A549 (cell line): ENCODE data around the gene TMIGD1. TPM values are rescaled to one million over a fixed set of nuclear protein-coding genes. Genes with fewer than 3 reads are reported as not detected.

Experiments used
- ATAC-seq, 2 experiments: fragments of 200-7000 bp in 1 of 2; fragments of >200 bp in 1 of 2; cut with Nextera tagmentation in 1 of 2; cut with Tn5 transposase in 1 of 2; 3 replicates each; pipeline versions ENCODE4 v1.8.0 to v1.9.1; 2018 to 2020; ENCODE audit warnings: mild to moderate bottlenecking in 1 of 2, moderate library complexity in 1 of 2
- CTCF ChIA-PET: fragments of 300-600 bp; sonication (Branson Sonifier 250); formaldehyde crosslinking; extraction: SDS; loops from one replicate; lab custom pipeline; 2021; ENCODE audit warnings: antibody characterized with exemption, inconsistent platforms; lab: Yijun Ruan, JAX
- POLR2A ChIA-PET: fragments of 350-600 bp; formaldehyde crosslinking; extraction: SDS; loops from one replicate; lab custom pipeline; 2021; ENCODE audit warnings: antibody characterized with exemption, inconsistent platforms; lab: Yijun Ruan, JAX
- DNase-seq, 2 experiments: peaks; one replicate each; pipeline versions ENCODE4 v3.0.0 to v3.0.0-alpha.2; 2011 to 2016; ENCODE audit warnings: low read depth in 1 of 2, low spot score in 1 of 2
- FAIRE-seq: peaks from 2 replicates; lab custom pipeline; 2011; peaks lifted over from hg19 to GRCh38; lab: Jason Lieb, UNC
- H3K27ac ChIP-seq, 2 experiments: fragments of >200 bp; sonication (Bioruptor Twin); formaldehyde crosslinking; 3 replicates each; pipeline ENCODE4 v1.5.1; 2016 to 2017
- H3K4me1 ChIP-seq: fragments of >200 bp; sonication (Bioruptor Twin); formaldehyde crosslinking; 3 replicates; pipeline ENCODE4 v1.6.1; 2016
- H3K4me2 ChIP-seq: fragments of >200 bp; sonication (Bioruptor Twin); formaldehyde crosslinking; 3 replicates; pipeline ENCODE4 v1.6.1; 2016
- H3K4me3 ChIP-seq: fragments of >200 bp; sonication (Bioruptor Twin); formaldehyde crosslinking; 3 replicates; pipeline ENCODE4 v1.5.1; 2016
- H3K9me3 ChIP-seq: fragments of >200 bp; sonication (Bioruptor Twin); formaldehyde crosslinking; 3 replicates; pipeline ENCODE4 v1.6.1; 2016
- ATOH8 ChIP-seq: fragments of 250-450 bp; sonication (Bioruptor Pico); IDR thresholded peaks from 2 replicates; pipeline ENCODE4 v1.5.0; 2020; ENCODE audit warnings: low read depth, mild to moderate bottlenecking, moderate library complexity
- BCL3 ChIP-seq: fragments of >200 bp; sonication (Bioruptor Twin); formaldehyde crosslinking; IDR thresholded peaks from 3 replicates; pipeline ENCODE4 v1.6.1; 2016
- BHLHE40 ChIP-seq: IDR thresholded peaks from 2 replicates; pipeline ENCODE4 v1.6.1; 2012; ENCODE audit warnings: low read depth, low read length, inconsistent platforms
- CBX2 ChIP-seq: fragments of 200-600 bp; sonication (generic); IDR thresholded peaks from 2 replicates; pipeline ENCODE4 v1.6.1; 2016; ENCODE audit warnings: low read depth, mild to moderate bottlenecking, borderline replicate concordance
- CEBPB ChIP-seq, 2 experiments: fragments of >200 bp in 1 of 2; sonication (Bioruptor Twin) in 1 of 2; formaldehyde crosslinking in 1 of 2; IDR thresholded peaks; 2 replicates each; pipeline ENCODE4 v1.6.1; 2012 to 2016
- E2F6 ChIP-seq: IDR thresholded peaks from 2 replicates; pipeline ENCODE4 v1.6.1; 2012; ENCODE audit warnings: low read depth, borderline replicate concordance
- ELK1 ChIP-seq: fragments of 150-350 bp; IDR thresholded peaks from 2 replicates; pipeline ENCODE4 v1.6.1; 2014; ENCODE audit warnings: low read depth, mild to moderate bottlenecking, low read length
- HEYL ChIP-seq: fragments of 250-450 bp; sonication (Bioruptor Pico); IDR thresholded peaks from 2 replicates; pipeline ENCODE4 v1.8.0; 2021; ENCODE audit warnings: mild to moderate bottlenecking, moderate library complexity
- HMGXB4 ChIP-seq: fragments of 250-450 bp; sonication (Bioruptor Pico); IDR thresholded peaks from 2 replicates; pipeline ENCODE4 v1.5.0; 2021; ENCODE audit warnings: mild to moderate bottlenecking, moderate library complexity, borderline replicate concordance
- HOXA7 ChIP-seq: fragments of 250-450 bp; sonication (Bioruptor Pico); IDR thresholded peaks from 2 replicates; pipeline ENCODE4 v1.5.0; 2020; ENCODE audit warnings: mild to moderate bottlenecking, moderate library complexity
- HOXB5 ChIP-seq: fragments of 250-450 bp; sonication (Bioruptor Pico); IDR thresholded peaks from 2 replicates; pipeline ENCODE4 v1.5.0; 2020; ENCODE audit warnings: mild to moderate bottlenecking, moderate library complexity
- MAFK ChIP-seq: fragments of 450-650 bp; IDR thresholded peaks from 2 replicates; pipeline ENCODE4 v1.6.1; 2014; ENCODE audit not compliant: partially characterized antibody
- MYC ChIP-seq: IDR thresholded peaks from 2 replicates; pipeline ENCODE4 v1.6.1; 2012; ENCODE audit warnings: mild to moderate bottlenecking, inconsistent platforms, low read length, improper control_type of control experiment, borderline replicate concordance
- RAD21 ChIP-seq, 2 experiments: fragments of >200 bp in 1 of 2; sonication (Bioruptor Twin) in 1 of 2; formaldehyde crosslinking in 1 of 2; IDR thresholded peaks in 1 of 2; conservative IDR thresholded peaks in 1 of 2; 2 replicates in 1 of 2; 3 replicates in 1 of 2; pipeline ENCODE4 v1.6.1; 2012 to 2018; ENCODE audit warnings: inconsistent platforms in 1 of 2
- REST ChIP-seq: fragments of 200-600 bp; sonication (generic); IDR thresholded peaks from 2 replicates; pipeline ENCODE4 v1.6.1; 2016; ENCODE audit warnings: antibody characterized with exemption, mild to moderate bottlenecking, moderate library complexity
- RFX5 ChIP-seq: fragments of 450-650 bp; IDR thresholded peaks from 2 replicates; pipeline ENCODE4 v1.7.1; 2014; ENCODE audit warnings: antibody characterized with exemption, mild to moderate bottlenecking, moderate library complexity
- RNF2 ChIP-seq: fragments of 200-600 bp; sonication (generic); IDR thresholded peaks from 2 replicates; pipeline ENCODE4 v1.6.1; 2016; ENCODE audit warnings: low read depth, mild to moderate bottlenecking, antibody characterized with exemption, moderate library complexity, borderline replicate concordance
- SMC3 ChIP-seq: fragments of >200 bp; sonication (Bioruptor Twin); formaldehyde crosslinking; IDR thresholded peaks from 3 replicates; pipeline ENCODE4 v1.6.1; 2018; ENCODE audit warnings: inconsistent platforms
- TP53 ChIP-seq: fragments of 250-450 bp; sonication (Bioruptor Pico); IDR thresholded peaks from 2 replicates; pipeline ENCODE4 v1.5.0; 2021; ENCODE audit warnings: mild to moderate bottlenecking, moderate library complexity
- ZFP36 ChIP-seq: fragments of 450-650 bp; IDR thresholded peaks from 2 replicates; pipeline ENCODE4 v1.6.1; 2014; ENCODE audit warnings: borderline replicate concordance; ENCODE audit not compliant: partially characterized antibody
- WGBS: methylation state at CpG from one replicate; pipeline ENCODE4 v1.1.6; 2017; ENCODE audit errors: missing lambda C conversion rate; 5-methylcytosine and 5-hydroxymethylcytosine counted together
- polyA plus RNA-seq, 4 experiments: library from polyadenylated mRNA; depleted of rRNA in 3 of 4; stranded (reverse); fragments of >200 nt; fragmentation: RNase III in 1 of 4; extraction: RNeasy Plus Mini Kit Qiagen cat#74134 plus additional on column Dnase treatment in 1 of 4; gene quantifications; 2 replicates in 3 of 4; 3 replicates in 1 of 4; pipeline ENCODE4 v1.2.3, GENCODE V29; 2011 to 2017

TMIGD1 gene
- polyA plus RNA-seq, 2 of the 4 experiments (the other 2 are of a cell fraction): not detected

- TF ChIP-seq REST (no peak), CBX2 (no peak), ATOH8 (CRISPR knock-in tag) (no peak), BHLHE40 (no peak), SMC3 (no peak), RAD21 (conservative IDR thresholded peaks at IDR 0.05 in 1 of 2, IDR thresholded peaks at IDR 0.05 in 1 of 2) (no peak)
Measured at GRCh38 chr17:30360086-30360808, 26.4 kb upstream of the TMIGD1 start (continued).

- Histone ChIP-seq H3K4me1 (peaks cover 8% of the 10 kb centered on the region; the same call in 2 of the 3 replicates), H3K4me3 (no peak overlapping the region), H3K4me2 (peak overlapping the region; percentile 24; the same call in 2 of the 3 replicates), H3K27ac (peak overlapping the region; percentile 11 to 57; a peak in 3 of 6 replicates), H3K9me3 (peaks cover 21% of the 10 kb centered on the region)
- DNase-seq (no peak), FAIRE-seq (no peak), ATAC-seq (no peak)
- WGBS: 54% methylated on average over 5 of the region's 5 CpGs
- TF ChIP-seq ZFP36 (no peak), HOXB5 (no peak), TP53 (CRISPR knock-in tag) (no peak), CEBPB (IDR thresholded peaks at IDR 0.05) (no peak), ELK1 (no peak), MAFK (peak; percentile 62), HOXA7 (no peak), RNF2 (no peak)
- POLR2A ChIA-PET: no interaction called here
- CTCF ChIA-PET: interaction anchor here (0.5 to 1.3 kb wide), 5 partner anchors 8 to 59 kb away, joined by 3 to 8 read pairs (median 3); no protein-coding TSS in a partner anchor
Measured at GRCh38 chr17:30358055-30358760, 24.4 kb upstream of the TMIGD1 start.

GRCh38 chr17:30357476-30357875 lies 23.6 kb upstream of the TMIGD1 start:
- POLR2A ChIA-PET: no interaction called here
- no peak for ATAC-seq

More at GRCh38 chr17:30357476-30357875, 23.6 kb upstream of the TMIGD1 start:
- Histone ChIP-seq H3K4me3 (no peak overlapping the region), H3K9me3 (peaks cover 16% of the 10 kb centered on the region), H3K4me2 (no peak overlapping the region), H3K27ac (no peak overlapping the region), H3K4me1 (peaks cover 8% of the 10 kb centered on the region; the same call in 2 of the 3 replicates)
- CTCF ChIA-PET: interaction anchor here (0.5 to 3.2 kb wide), 6 partner anchors 7 to 116 kb away, joined by 3 to 23 read pairs (median 6); no protein-coding TSS in a partner anchor
- DNase-seq (no peak), FAIRE-seq (no peak)
- no peak for TF ChIP-seq E2F6
- no peak for TF ChIP-seq HMGXB4 (CRISPR knock-in tag)
- TF ChIP-seq MYC: no peak
- no peak for TF ChIP-seq BCL3
- no peak for TF ChIP-seq RFX5
- TF ChIP-seq SMC3: no peak
- no peak for TF ChIP-seq HEYL
